ENCODE measurements around the gene IL1R1.
"Not testable (repeated sequence)": the region's sequence is repeated elsewhere in the genome, so short reads cannot be mapped to it uniquely, and the experiment has no call there.

IL1R1 gene

DNA sequence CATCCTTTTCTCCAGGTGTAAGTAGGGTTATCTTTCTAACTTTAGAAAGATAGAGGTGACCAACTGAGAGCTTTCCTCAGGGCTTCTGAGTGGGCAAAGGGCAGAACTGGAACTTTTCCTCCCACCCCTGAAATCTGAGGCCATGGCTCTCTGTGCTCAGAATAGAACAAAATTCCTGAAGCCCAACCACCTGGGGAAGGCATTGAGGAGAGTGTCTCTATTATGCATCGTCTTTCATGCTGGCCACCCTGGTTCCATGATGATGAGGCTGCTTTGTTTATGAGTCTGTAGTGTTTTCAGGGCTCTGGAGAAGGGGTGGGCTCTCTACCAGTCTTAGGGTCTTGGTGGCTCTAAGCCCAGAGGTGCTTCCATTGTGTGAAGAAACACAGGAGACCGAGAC, 30.7 kb upstream of the IL1R1 start:
- DNase-seq (ENCODE audit: low read depth): no peak

DNA sequence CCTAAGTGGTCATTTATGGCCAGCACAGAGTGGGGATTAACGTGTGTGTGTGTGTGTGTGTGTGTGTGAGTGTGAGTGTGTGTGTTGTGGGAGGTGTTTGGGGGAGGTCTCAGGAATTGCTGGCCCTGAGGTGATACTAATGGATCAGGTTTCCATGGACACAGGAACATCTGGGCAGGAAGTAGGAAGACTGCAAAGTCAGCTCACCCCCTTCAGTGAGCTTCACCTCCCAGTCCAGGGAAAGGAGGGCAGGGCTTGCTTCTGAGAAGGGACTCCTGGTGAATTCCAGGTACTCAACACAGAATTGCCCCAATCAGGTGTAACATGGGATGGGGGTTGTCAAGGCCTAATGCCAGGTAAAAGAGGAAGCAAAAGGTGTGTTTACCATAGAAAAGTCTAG, 30.3 kb upstream of the IL1R1 start:
- no peak for DNase-seq (ENCODE audit: low read depth)

GRCh38 chr2:102112692-102113665, 29.6 kb upstream of the IL1R1 start:
- DNase-seq (ENCODE audit: low read depth): no peak

DNA sequence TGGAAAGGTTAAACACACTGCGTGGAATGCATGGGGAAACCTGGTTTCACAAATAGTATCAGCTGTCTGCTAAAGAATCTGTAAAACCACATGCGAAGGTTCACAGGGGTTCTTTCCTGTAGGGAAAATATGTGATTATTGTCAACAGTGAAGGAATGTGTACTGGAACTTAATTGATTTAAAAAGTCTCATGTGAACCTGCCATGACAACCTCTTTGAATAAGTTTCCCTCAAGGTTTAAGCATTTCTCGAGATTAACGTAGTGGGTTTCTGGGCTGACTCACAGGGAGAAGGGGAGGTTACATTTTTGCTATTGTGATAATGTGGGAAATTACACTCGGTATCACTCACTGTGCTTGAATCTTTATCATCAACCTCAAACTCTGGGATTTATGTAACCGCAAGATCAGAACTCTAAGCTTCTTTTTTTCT, 28.2 kb upstream of the IL1R1 start:
- DNase-seq (ENCODE audit: low read depth): no peak

GRCh38 chr2:102114851-102115497, 27.6 kb upstream of the IL1R1 start:
- no peak for DNase-seq (ENCODE audit: low read depth)

- DNase-seq (ENCODE audit: low read depth): no peak
Observed at GRCh38 chr2:102116630-102117471, 25.7 kb upstream of the IL1R1 start.

- DNase-seq (ENCODE audit: low read depth): no peak
Observed at GRCh38 chr2:102117472-102117858, 25.1 kb upstream of the IL1R1 start.

DNA sequence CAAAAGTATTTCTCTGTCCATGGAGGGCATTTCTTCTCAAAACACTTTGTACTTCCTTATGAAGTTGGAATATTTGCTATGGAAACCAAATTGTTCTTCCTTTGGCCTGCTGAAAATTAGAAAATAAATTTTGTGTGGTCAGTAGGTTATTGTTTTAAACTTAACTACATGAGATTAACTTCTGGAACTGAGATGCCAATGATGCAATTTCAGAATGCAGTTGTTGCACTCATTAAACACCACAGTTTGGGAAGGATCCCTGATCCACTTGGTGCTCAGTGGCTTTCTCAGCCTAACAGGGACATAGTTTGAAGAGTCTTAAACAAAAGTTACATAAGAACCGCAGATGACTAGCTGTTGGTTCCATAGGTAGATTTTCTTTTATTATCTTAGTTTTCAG, 23.3 kb upstream of the IL1R1 start:
- no peak for DNase-seq (ENCODE audit: low read depth)

- no peak for DNase-seq (ENCODE audit: low read depth)
Observed at GRCh38 chr2:102120261-102120660, 22.3 kb upstream of the IL1R1 start.

- DNase-seq (ENCODE audit: low read depth): no peak
Observed at GRCh38 chr2:102120701-102121159, 21.8 kb upstream of the IL1R1 start.

DNA sequence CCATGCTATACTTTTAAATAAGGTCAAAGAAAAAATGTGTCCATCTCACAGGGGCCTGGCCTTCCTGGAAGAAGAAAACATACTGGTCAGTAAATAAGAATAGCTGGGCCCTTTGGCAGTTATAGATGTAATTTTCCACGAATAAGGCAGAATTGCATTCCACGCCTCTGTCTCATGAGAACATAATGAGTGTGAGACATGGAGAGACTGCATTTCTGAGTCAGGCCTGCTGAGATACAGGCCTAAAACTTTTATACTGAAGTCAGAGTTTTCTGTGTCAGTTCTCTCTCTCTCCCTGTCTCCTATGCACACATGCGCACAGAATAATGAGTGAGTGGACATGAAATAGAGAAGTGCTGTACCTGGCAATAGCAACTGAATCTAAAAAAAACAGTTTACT, 20.4 kb upstream of the IL1R1 start:
- DNase-seq (ENCODE audit: low read depth): no peak

DNA sequence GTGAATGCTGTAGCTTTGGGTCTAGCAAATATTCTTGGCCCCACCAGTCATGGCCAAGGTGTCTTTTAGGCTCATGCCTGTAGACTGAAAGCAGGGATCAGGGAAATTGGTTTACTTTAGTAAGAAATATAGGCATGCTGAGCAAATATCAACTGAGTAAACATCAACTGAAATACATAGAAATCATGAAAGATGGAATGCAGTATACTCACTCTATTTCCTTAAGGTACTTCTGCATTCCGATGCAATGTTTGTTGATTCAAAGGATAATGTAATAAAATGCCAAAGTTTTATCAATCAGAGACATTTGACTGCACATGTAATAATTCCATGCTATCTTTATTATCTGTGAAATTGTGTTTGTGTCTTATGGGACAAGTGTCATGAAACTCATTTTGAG, 19.6 kb upstream of the IL1R1 start:
- DNase-seq (ENCODE audit: low read depth): no peak

DNA sequence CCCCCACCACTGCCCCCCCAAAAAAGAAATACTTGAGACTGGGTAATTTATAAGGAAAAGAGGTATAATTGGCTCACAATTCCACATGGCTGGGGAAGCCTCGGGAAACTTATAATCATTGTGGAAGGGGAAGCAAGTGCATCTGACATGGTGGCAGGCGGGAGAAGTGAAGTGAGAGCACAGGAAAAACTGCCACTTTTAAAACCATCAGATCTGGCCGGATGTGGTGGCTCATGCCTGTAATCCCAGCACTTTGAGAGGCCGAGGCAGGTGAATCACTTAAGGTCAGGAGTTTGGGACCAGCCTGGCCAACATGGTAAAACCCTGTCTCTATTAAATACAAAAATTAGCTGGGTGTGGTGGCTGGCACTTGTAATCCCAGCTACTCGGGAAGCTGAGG, 18.1 kb upstream of the IL1R1 start:
- DNase-seq (ENCODE audit: low read depth): not testable (repeated sequence)

DNA sequence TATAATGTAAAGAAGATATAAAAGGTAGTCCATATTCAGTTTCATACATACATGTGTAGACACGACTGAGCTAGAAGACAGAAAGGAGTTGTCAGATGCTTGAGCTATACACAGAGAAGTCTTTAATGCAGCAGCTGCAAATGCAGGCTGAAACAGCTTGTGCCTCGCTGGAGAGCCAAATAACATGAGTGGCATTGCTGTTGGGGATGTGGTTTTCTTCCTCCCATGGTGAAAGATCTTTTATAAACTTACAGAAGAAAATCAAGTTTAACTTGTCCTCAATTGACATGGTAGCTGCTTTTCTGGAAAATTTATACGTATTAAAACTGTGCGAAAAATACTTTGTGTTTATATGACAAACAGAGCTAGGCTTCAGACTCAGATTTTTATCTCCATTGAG, 16.4 kb upstream of the IL1R1 start:
- no peak for DNase-seq (ENCODE audit: low read depth)

GRCh38 chr2:102126660-102127059, 15.9 kb upstream of the IL1R1 start:
- DNase-seq (ENCODE audit: low read depth): no peak

- no peak for DNase-seq (ENCODE audit: low read depth)
Observed at GRCh38 chr2:102129082-102129481, 13.5 kb upstream of the IL1R1 start.

DNA sequence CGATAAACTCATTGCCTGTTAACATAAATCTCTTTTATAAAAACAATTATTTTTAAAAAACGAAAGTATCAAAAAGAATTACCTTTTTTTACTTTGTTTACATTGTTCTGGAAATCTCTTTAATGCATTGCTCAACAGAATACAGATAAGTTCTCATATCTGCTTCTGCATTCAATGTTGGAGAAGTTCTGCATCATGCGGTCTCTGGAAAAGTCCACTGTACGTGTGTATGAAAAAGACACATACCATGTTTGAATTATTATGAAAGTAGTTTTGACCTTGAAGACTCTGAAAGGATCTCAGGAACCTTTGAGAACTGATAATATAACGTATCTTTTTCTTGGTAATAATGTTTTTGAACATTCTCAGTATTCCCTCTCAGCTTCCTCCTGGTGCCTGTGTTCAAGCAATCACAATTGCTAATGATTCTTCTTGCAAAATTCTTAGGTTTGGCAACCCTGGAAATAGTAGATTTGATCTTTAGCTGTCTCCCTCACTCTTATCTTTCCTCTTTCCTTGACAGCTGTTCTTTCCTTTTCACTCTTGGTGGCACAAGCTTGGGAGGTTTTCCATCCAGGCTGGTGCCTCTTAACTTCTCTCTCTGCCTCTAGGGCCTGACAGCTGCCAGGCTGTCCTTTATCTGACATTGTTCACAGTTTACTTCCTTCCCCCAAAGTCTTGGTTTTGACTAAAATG, 12.4 kb upstream of the IL1R1 start:
- no peak for DNase-seq (ENCODE audit: low read depth)

- DNase-seq (ENCODE audit: low read depth): no peak
Observed at GRCh38 chr2:102130647-102130991, 11.9 kb upstream of the IL1R1 start.

DNA sequence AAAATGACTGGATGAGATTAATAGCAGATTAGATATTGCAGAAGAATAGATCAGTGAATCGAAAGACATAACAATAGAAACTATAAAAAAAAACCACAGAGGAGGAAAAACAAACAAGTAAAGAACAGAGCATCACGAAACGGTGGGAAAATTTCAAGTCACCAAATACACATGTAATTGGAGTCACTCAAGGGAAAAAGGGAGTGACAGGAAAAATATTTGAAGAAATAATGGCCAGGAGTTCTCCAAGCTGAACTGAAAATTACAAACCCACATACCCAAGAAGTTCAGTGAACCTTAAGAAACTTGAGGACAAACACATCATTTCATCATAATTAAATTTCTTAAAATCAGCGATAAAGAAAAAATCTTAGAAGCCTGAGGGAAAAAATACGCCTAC, 11.0 kb upstream of the IL1R1 start:
- DNase-seq (ENCODE audit: low read depth): no peak

DNA sequence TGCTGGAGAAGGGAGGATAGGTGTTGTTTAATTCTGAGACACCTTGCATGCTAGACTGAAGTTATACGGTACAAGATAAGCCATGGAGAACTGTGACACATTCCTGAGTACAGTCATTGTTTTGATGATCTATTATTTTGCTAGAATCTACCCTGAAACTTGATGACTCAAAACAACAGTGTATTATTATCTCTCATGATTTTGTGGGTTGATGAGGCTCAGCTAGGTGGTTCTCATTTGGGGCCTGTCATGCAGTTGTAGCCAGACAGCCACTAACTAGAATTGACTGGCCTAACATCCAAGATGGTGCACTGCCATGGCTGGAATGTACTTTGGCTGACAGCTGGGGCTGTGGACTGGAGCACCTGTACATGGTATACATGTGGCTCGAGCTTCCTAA, 5.4 kb upstream of the IL1R1 start:
- DNase-seq (ENCODE audit: low read depth): no peak

- no peak for DNase-seq (ENCODE audit: low read depth)
Observed at GRCh38 chr2:102138331-102138730, 4.2 kb upstream of the IL1R1 start.

DNA sequence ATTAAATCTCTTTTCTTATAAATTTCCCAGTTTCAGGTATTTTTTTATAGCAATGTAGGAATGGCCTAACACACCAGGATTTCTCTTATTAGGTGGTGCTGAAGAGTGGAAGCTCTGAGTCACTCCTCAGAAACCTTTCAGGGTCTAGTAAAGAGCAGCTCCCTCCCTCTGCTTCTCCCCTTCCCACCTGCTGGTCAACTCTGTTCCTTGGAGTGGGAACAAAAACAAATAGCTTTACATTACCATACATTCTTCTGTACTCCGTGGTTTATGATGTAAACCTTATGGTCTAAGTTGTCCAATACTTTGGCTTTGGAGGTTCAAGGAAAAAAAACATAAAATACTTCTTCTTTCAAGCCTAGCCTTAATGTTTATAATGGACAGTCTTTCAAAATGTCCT, 2.7 kb upstream of the IL1R1 start:
- no peak for DNase-seq (ENCODE audit: low read depth)
